SK-N-SH treated with all-trans-retinoic acid at 6 μM for 48 hours (cell line): ENCODE results near the gene TP53BP2.
"Not testable (repeated sequence)": the region's sequence is repeated elsewhere in the genome, so short reads cannot be mapped to it uniquely, and the experiment has no call there.

ENCODE experiments used
- ATAC-seq: fragments of 200-7000 bp; cut with Tn5 transposase; 3 replicates; pipeline ENCODE4 v1.9.1; 2020; ENCODE audit warnings: mild to moderate bottlenecking, moderate library complexity
- ARNTL ChIP-seq: fragments of 450-650 bp; formaldehyde crosslinking; IDR thresholded peaks from 2 replicates; pipeline ENCODE4 v1.5.0; 2020; ENCODE audit warnings: low read depth, mild to moderate bottlenecking, moderate library complexity, borderline replicate concordance
- BACH2 ChIP-seq: fragments of 250-450 bp; sonication (Bioruptor Pico); IDR thresholded peaks from 2 replicates; pipeline ENCODE4 v1.9.0; 2021; ENCODE audit warnings: mild to moderate bottlenecking, borderline replicate concordance
- CSDC2 ChIP-seq: fragments of 250-450 bp; sonication (Bioruptor Pico); IDR thresholded peaks from 2 replicates; pipeline ENCODE4 v1.5.0; 2020; ENCODE audit warnings: mild to moderate bottlenecking, moderate library complexity
- ESRRG ChIP-seq: fragments of 250-450 bp; sonication (Bioruptor Pico); IDR thresholded peaks from 2 replicates; pipeline ENCODE4 v1.6.1; 2021; ENCODE audit warnings: mild to moderate bottlenecking
- GLIS3 ChIP-seq: fragments of 250-450 bp; sonication (Bioruptor Pico); IDR thresholded peaks from 2 replicates; pipeline ENCODE4 v1.5.0; 2020; ENCODE audit warnings: mild to moderate bottlenecking, moderate library complexity
- ISL1 ChIP-seq: fragments of 250-450 bp; sonication (Bioruptor Pico); IDR thresholded peaks from 2 replicates; pipeline ENCODE4 v2.1.2; 2022; ENCODE audit warnings: mild to moderate bottlenecking, moderate library complexity
- OSR1 ChIP-seq: fragments of 250-450 bp; sonication (Bioruptor Pico); IDR thresholded peaks from 2 replicates; pipeline ENCODE4 v1.8.0; 2022; ENCODE audit warnings: moderate library complexity, mild to moderate bottlenecking, inconsistent platforms
- RARB ChIP-seq: fragments of 250-450 bp; sonication (Bioruptor Pico); IDR thresholded peaks from 2 replicates; pipeline ENCODE4 v1.8.0; 2021; ENCODE audit warnings: mild to moderate bottlenecking, moderate library complexity
- SNAI2 ChIP-seq: fragments of 250-450 bp; sonication (Bioruptor Pico); IDR thresholded peaks from 2 replicates; pipeline ENCODE4 v1.5.0; 2020; ENCODE audit warnings: mild to moderate bottlenecking, moderate library complexity
- TCF4 ChIP-seq: fragments of 250-450 bp; sonication (Bioruptor Pico); IDR thresholded peaks from 2 replicates; pipeline ENCODE4 v1.8.0; 2021; ENCODE audit warnings: mild to moderate bottlenecking, moderate library complexity, borderline replicate concordance
- ZC3H10 ChIP-seq: fragments of 250-450 bp; sonication (Bioruptor Pico); IDR thresholded peaks from 2 replicates; pipeline ENCODE4 v1.5.1; 2021; ENCODE audit warnings: mild to moderate bottlenecking, moderate library complexity
- ZFP30 ChIP-seq: fragments of 450-650 bp; formaldehyde crosslinking; IDR thresholded peaks from 2 replicates; pipeline ENCODE4 v1.5.0; 2022; ENCODE audit warnings: mild to moderate bottlenecking, moderate library complexity
- ZNF565 ChIP-seq: fragments of 450-650 bp; formaldehyde crosslinking; conservative IDR thresholded peaks from 2 replicates; pipeline ENCODE4 v1.5.0; 2020; ENCODE audit warnings: low read depth, mild to moderate bottlenecking, moderate library complexity
- TF ChIP-seq, protein P1 (sequence below): fragments of 250-450 bp; sonication (Bioruptor Pico); IDR thresholded peaks from 2 replicates; pipeline ENCODE4 v1.5.1; 2020; ENCODE audit warnings: low read depth, mild to moderate bottlenecking, moderate library complexity
- TF ChIP-seq, protein P2 (sequence below): fragments of 250-450 bp; sonication (Bioruptor Pico); IDR thresholded peaks from 2 replicates; pipeline ENCODE4 v1.8.0; 2021; ENCODE audit warnings: low read depth, mild to moderate bottlenecking, moderate library complexity, borderline replicate concordance

The TP53BP2 gene, protein sequence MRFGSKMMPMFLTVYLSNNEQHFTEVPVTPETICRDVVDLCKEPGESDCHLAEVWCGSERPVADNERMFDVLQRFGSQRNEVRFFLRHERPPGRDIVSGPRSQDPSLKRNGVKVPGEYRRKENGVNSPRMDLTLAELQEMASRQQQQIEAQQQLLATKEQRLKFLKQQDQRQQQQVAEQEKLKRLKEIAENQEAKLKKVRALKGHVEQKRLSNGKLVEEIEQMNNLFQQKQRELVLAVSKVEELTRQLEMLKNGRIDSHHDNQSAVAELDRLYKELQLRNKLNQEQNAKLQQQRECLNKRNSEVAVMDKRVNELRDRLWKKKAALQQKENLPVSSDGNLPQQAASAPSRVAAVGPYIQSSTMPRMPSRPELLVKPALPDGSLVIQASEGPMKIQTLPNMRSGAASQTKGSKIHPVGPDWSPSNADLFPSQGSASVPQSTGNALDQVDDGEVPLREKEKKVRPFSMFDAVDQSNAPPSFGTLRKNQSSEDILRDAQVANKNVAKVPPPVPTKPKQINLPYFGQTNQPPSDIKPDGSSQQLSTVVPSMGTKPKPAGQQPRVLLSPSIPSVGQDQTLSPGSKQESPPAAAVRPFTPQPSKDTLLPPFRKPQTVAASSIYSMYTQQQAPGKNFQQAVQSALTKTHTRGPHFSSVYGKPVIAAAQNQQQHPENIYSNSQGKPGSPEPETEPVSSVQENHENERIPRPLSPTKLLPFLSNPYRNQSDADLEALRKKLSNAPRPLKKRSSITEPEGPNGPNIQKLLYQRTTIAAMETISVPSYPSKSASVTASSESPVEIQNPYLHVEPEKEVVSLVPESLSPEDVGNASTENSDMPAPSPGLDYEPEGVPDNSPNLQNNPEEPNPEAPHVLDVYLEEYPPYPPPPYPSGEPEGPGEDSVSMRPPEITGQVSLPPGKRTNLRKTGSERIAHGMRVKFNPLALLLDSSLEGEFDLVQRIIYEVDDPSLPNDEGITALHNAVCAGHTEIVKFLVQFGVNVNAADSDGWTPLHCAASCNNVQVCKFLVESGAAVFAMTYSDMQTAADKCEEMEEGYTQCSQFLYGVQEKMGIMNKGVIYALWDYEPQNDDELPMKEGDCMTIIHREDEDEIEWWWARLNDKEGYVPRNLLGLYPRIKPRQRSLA

DNA sequence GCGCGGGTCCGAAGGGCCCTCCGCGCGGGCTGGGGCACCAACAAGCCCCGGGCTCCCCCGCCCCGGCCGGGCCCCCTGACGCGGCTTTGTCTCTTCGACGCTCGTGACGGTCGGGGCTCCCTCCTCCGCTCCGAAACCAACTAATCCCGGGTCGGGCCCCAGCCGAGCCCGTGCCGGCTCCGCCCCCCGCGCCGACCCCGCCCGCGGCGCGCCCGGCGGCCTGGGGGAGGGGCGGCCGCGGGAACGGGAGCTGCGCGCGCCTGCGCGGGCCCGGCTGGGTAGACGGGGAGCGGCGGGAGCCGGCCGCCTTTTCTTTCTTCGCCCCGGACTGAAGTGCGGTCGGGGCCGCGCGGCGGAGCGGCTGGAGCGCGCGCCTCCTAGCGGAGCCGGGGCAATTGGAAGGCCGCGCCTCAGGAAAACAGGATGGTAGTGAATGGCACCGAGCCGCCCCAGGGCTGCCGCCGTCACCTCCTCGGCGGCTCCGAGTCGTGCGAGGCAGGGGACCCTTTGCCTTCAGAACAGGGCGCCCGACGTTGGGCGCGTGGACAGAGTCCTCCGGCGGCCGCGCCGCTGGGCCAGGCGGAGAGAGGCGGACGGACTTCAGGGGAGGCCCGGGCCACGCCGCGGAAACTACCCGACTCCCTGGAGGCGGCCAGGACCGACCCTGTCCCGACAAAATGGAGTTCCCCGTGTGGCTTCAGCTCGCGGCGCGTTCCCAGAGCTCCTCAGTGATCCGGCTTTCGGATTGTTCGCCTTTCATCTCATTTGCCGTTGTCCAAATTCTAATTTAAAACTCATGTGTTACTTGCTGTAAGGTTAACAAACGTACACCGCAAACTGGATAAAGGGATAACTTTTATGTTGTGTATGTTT is at the start of gene TP53BP2:
TP53BP2 (minus strand) TSS at position 138 of the 873 bp plus-strand sequence. CDS start 267 bp downstream, outside the sequence.
- ATAC-seq = peak; percentile 90
- TF ChIP-seq SNAI2 (CRISPR knock-in tag) (no peak), ZC3H10 (CRISPR knock-in tag) (0 out of 2 replicates have a peak, but pooled peaks have one; percentile 24), CSDC2 (CRISPR knock-in tag) (no peak), BACH2 (no peak), ZFP30 (CRISPR knock-in tag) (no peak), ZNF565 (0 out of 2 replicates have a peak, but pooled peaks have one; percentile 12), OSR1 (0 out of 2 replicates have a peak, but pooled peaks have one; percentile 46), ISL1 (CRISPR knock-in tag) (no peak), ARNTL (CRISPR knock-in tag) (no peak), GLIS3 (CRISPR knock-in tag) (no peak), TCF4 (CRISPR knock-in tag) (no peak)
- TF ChIP-seq, protein P1, sequence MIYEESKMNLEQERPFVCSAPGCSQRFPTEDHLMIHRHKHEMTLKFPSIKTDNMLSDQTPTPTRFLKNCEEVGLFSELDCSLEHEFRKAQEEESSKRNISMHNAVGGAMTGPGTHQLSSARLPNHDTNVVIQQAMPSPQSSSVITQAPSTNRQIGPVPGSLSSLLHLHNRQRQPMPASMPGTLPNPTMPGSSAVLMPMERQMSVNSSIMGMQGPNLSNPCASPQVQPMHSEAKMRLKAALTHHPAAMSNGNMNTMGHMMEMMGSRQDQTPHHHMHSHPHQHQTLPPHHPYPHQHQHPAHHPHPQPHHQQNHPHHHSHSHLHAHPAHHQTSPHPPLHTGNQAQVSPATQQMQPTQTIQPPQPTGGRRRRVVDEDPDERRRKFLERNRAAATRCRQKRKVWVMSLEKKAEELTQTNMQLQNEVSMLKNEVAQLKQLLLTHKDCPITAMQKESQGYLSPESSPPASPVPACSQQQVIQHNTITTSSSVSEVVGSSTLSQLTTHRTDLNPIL (CRISPR knock-in tag) = no peak
- TF ChIP-seq, protein P2, sequence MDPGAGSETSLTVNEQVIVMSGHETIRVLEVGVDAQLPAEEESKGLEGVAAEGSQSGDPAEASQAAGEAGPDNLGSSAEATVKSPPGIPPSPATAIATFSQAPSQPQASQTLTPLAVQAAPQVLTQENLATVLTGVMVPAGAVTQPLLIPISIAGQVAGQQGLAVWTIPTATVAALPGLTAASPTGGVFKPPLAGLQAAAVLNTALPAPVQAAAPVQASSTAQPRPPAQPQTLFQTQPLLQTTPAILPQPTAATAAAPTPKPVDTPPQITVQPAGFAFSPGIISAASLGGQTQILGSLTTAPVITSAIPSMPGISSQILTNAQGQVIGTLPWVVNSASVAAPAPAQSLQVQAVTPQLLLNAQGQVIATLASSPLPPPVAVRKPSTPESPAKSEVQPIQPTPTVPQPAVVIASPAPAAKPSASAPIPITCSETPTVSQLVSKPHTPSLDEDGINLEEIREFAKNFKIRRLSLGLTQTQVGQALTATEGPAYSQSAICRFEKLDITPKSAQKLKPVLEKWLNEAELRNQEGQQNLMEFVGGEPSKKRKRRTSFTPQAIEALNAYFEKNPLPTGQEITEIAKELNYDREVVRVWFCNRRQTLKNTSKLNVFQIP (CRISPR knock-in tag) = peak; percentile 84; the same call in 1 of the 2 replicates

DNA sequence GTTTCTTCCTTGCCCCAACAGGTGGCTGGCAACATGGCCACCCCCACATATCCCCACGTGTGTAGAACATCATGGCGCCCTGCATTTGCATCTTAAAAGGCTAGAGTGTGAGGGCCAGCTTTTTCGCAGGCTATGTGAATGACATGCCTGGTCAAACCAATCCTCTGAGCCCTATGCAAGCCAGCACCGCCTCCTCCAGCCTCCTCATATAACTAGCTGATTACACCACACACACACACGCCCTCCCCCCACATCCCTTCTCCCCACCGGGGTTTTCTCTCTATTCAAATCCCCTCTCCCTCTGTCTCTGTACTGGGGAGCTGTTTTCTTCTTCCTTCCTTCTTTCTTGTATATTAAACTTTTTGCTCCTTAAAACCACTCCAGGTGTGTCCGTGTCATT is 44.7 kb upstream of the TP53BP2 start:
- ATAC-seq = not testable (repeated sequence)

DNA sequence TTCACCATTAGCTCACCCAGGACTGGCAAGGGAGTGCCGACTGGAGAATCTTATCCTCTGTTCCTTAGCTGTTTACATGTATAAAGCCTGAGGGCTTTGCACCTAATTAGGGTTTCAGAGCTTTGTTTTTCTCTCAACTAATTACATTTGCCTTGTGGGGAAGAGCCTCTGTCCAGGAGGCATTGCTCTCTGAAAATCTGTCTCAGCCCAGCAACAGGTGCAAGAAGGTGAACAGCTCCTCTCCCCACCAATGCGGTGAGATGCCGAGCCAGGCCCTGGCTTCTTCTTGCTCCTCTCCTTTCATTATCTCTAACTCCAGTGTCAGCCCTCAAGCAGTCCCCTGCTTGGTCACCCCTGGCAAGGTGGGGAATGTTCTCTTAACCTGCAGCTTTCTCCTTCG is 43.6 kb upstream of the TP53BP2 start:
- not testable (repeated sequence) for ATAC-seq

DNA sequence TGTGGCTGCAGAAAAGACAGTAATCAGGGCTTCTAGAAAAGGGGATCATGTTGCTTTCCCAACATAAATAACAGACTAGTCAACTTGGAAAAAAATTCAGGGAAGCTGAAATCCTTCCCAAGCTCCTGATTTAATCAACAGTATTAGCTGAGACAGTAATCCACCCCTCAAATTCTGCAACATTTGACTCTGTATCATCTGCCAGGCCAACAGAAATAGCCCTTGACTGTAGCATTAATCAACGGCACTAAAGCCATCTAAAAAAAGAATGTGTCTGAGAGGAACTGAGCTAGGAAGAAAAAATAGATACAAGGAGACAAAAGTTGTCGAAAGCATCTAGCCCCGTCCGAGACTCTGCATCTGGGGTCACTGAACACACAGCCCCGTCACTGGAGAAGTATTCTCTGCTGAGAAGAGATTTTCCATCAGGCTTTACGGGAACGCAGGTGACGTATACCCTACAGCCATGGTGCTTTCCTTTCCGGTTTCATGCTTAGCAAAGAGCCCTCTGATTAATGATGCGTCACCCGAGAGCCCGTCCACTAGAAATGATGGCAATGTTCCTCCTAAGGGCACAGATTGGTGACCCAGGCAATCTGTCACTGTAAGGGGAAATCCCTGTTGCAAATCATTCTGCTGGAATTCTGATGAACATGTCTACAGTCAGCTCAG is 42.1 kb upstream of the TP53BP2 start:
- ATAC-seq = peak; percentile 93
- no peak for TF ChIP-seq ZNF565
- TF ChIP-seq TCF4 (CRISPR knock-in tag) = no peak
- no peak for TF ChIP-seq OSR1
- no peak for TF ChIP-seq RARB (CRISPR knock-in tag)
- no peak for TF ChIP-seq ESRRG (CRISPR knock-in tag)
- TF ChIP-seq, protein P2 (CRISPR knock-in tag) = no peak
- TF ChIP-seq, all 23 proteins: peak for 0

DNA sequence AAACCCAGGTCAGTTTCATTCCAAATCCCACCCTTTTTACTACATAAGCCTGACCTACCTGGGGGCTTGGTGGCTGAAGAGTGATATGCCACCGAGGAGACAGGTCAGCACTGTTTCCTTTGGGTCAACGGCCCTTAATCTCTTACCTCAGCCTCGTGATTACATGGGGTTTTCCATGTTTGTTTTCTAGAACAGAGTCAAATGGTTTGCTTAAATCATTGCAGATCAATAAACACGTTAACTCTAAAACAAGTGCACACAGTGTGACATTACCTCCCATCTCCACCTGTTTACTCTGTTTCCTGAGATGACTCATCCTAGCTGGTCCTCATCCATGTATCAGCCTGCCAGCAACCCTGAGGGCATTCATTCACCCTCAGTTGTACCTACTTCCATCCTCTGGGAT is 40.8 kb upstream of the TP53BP2 start:
- TF ChIP-seq ZC3H10 (CRISPR knock-in tag) (no peak), ESRRG (CRISPR knock-in tag) (no peak), ARNTL (CRISPR knock-in tag) (no peak)
- TF ChIP-seq, all 23 proteins: peak for 0

More for the DNA sequence above, 40.8 kb upstream of the TP53BP2 start:
- ATAC-seq = no peak
